Gastroesophageal sphincter (tissue), 4 donors: Measurements from ENCODE around the gene MAP2K6. TPM values are rescaled to one million over a fixed set of nuclear protein-coding genes. Genes with fewer than 3 reads are reported as not detected.

Experiments
- ATAC-seq: fragments of 150-250 bp; one replicate; pipeline ENCODE4 v1.9.1; 2016; ENCODE audit warnings: mild to moderate bottlenecking, moderate library complexity
- H3K27ac ChIP-seq, 4 donors: fragments of 200-600 bp; sonication (generic) in 3 of 4; 1 replicate in 3 of 4; 2 replicates in 1 of 4; pipeline ENCODE4 v1.5.1; 2016 to 2019
- H3K27me3 ChIP-seq: fragments of 200-600 bp; sonication (generic); one replicate; pipeline ENCODE4 v1.5.1; 2019
- H3K36me3 ChIP-seq, 2 donors: fragments of 200-600 bp; sonication (generic); one replicate each; pipeline ENCODE4 v1.5.1; 2019; ENCODE audit warnings: control low read depth in 1 of 2
- H3K4me1 ChIP-seq, 3 donors: fragments of 200-600 bp; sonication (generic); 1 replicate in 2 of 3; 2 replicates in 1 of 3; pipeline ENCODE4 v1.5.1; 2016 to 2019; ENCODE audit warnings: control low read depth in 2 of 3
- H3K4me3 ChIP-seq, 2 donors: fragments of 200-600 bp; sonication (generic); one replicate each; pipeline ENCODE4 v1.5.1; 2019; ENCODE audit warnings: mild to moderate bottlenecking in 1 of 2, moderate library complexity in 1 of 2
- H3K9me3 ChIP-seq, 3 donors: fragments of 200-600 bp; sonication (generic); one replicate each; pipeline ENCODE4 v1.5.1; 2017 to 2019; ENCODE audit warnings: control low read depth in 2 of 3
- CTCF ChIP-seq, 4 experiments: fragments of 200-600 bp in 2 of 4; fragments of 450-650 bp in 2 of 4; sonication (generic) in 1 of 4; IDR thresholded peaks; one replicate each; pipeline ENCODE4 v1.5.1; 2017 to 2019; ENCODE audit warnings: antibody characterized with exemption in 4 of 4, mild to moderate bottlenecking in 2 of 4, moderate library complexity in 2 of 4
- EP300 ChIP-seq: sonication (generic); formaldehyde crosslinking; IDR thresholded peaks from one replicate; pipeline ENCODE4 v1.6.1; 2017; ENCODE audit warnings: antibody characterized with exemption, mild to moderate bottlenecking
- POLR2A ChIP-seq, 2 donors: fragments of 450-650 bp; IDR thresholded peaks; one replicate each; pipeline ENCODE4 v1.6.1; 2017; ENCODE audit warnings: antibody characterized with exemption in 2 of 2, mild to moderate bottlenecking in 2 of 2, moderate library complexity in 1 of 2
- POLR2AphosphoS5 ChIP-seq: sonication (generic); formaldehyde crosslinking; IDR thresholded peaks from one replicate; pipeline ENCODE4 v1.6.1; 2017; ENCODE audit warnings: antibody characterized with exemption
- WGBS, 2 donors: methylation state at CpG; one replicate each; pipeline ENCODE4 v1.1.5; 2018; ENCODE audit warnings: low coverage in 1 of 2; 5-methylcytosine and 5-hydroxymethylcytosine counted together
- total RNA-seq, 4 donors: library from RNA; depleted of rRNA; stranded (reverse); fragments of >200 nt; gene quantifications; one replicate each; pipeline ENCODE4 v1.1.0, GENCODE V29; 2016

MAP2K6 gene
- total RNA-seq, 4 donors from 2014 or later = 0.69 to 8.7 (median 2.4) TPM

- Histone ChIP-seq H3K27me3 (no peaks in the 10 kb centered on the region), H3K27ac (no peak overlapping the region), H3K4me3 (no peak overlapping the region), H3K4me1 (peaks cover 0 to 15% (median 2%) of the 10 kb centered on the region in 3 donors), H3K36me3 (no peaks in the 10 kb centered on the region), H3K9me3 (peaks cover 0 to 18% (median 0%) of the 10 kb centered on the region in 3 donors)
- TF ChIP-seq POLR2A (IDR thresholded peaks at IDR 0.05) (no peak), EP300 (no peak)
- ATAC-seq = no peak
- 68 to 84% methylated on average over 4 of the region's 4 CpGs for WGBS, 2 donors
Observed at GRCh38 chr17:69438776-69439175, 24.3 kb downstream of the MAP2K6 start.

DNA sequence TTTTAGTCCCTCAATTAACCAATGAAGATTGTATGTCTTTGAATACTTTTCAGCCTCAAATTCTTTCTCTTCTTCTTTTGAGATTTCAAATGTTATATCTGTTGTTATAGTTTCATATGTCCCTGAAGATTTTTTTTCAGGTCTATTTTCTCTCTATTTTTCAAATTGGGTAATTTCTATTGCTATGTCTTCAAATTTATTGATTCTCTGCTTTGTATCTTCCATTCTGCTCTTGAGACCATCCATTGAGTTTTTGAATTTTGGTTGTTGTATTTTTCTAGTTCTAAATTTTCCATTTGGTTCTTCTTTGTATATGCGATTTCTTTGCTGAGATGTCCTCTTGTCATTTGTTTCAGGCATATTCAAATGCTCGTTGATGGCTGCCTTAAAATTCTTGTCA, 26.7 kb downstream of the MAP2K6 start:
- Histone ChIP-seq H3K4me3 (no peak overlapping the region), H3K9me3 (peaks cover 0 to 18% (median 0%) of the 10 kb centered on the region in 3 donors), H3K4me1 (no peaks in the 10 kb centered on the region), H3K36me3 (no peaks in the 10 kb centered on the region), H3K27ac (no peak overlapping the region), H3K27me3 (no peaks in the 10 kb centered on the region)
- no peak for ATAC-seq
- TF ChIP-seq POLR2AphosphoS5 (no peak), EP300 (no peak), CTCF (IDR thresholded peaks at IDR 0.05) (no peak), POLR2A (IDR thresholded peaks at IDR 0.05) (no peak)
- 96 to 100% methylated on average over 2 of the region's 2 CpGs for WGBS, 2 donors

DNA sequence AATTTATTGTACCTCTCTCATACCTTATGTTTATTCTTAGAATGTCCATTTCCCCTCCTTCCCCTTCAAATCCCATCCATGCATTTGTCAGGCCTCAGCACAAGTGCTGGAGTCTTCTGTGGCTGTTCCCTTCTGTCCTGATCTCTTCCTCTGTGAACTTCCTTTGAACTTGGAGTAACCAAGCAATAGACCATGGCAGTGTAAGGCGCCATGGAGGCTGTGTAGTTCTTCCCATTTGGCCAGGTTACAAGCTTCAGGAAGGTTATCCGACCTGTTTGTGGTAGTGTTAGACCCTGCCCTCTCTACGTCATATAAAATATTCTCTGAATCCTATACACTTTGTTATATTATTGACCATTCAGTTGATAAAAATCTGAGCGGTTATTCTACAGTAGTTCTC, 28.6 kb downstream of the MAP2K6 start:
- Histone ChIP-seq H3K36me3 (no peaks in the 10 kb centered on the region), H3K27ac (no peak overlapping the region), H3K4me3 (no peak overlapping the region), H3K4me1 (peaks cover 0 to 10% (median 3%) of the 10 kb centered on the region in 3 donors), H3K27me3 (no peaks in the 10 kb centered on the region), H3K9me3 (peaks cover 0 to 18% (median 0%) of the 10 kb centered on the region in 3 donors)
- TF ChIP-seq POLR2AphosphoS5 = no peak
- no peak for TF ChIP-seq CTCF (IDR thresholded peaks at IDR 0.05)
- TF ChIP-seq POLR2A (IDR thresholded peaks at IDR 0.05) = no peak
- no peak for TF ChIP-seq EP300
- WGBS, 2 donors = 86 to 92% methylated on average over 2 of the region's 4 CpGs
- ATAC-seq = no peak

DNA sequence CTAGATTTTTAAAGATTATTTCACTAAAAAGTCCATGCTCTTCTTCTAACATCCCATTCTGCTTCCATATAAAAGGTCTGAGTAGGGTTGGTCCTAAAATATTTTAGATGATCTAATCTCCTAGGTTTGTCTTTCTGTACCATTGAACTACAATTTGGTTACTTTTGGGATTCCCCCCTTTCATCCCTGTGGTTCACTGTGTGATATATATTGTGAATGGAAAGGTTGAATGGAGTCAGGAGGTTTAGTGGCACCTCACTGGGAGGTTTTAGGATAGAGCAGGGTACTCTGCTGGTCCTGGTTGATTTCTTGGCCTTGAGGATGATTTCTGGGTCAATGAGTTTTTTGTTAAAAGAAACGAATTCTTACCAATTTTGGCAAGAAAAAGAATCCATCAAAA, 29.5 kb downstream of the MAP2K6 start:
- no peaks in the 10 kb centered on the region for H3K27me3 ChIP-seq
- peaks cover 0 to 18% (median 0%) of the 10 kb centered on the region in 3 donors for H3K9me3 ChIP-seq
- TF ChIP-seq CTCF (IDR thresholded peaks at IDR 0.05) (no peak), EP300 (no peak), POLR2A (IDR thresholded peaks at IDR 0.05) (no peak), POLR2AphosphoS5 (no peak)
- H3K27ac ChIP-seq = no peak overlapping the region
- H3K4me1 ChIP-seq = peaks cover 0 to 18% (median 7%) of the 10 kb centered on the region in 3 donors
- ATAC-seq = no peak
- H3K36me3 ChIP-seq = no peaks in the 10 kb centered on the region
- no peak overlapping the region for H3K4me3 ChIP-seq
- 67 to 80% methylated on average over 1 of the region's 1 CpG for WGBS, 2 donors

- Histone ChIP-seq H3K4me3 (no peak overlapping the region), H3K4me1 (peaks cover 0 to 20% (median 7%) of the 10 kb centered on the region in 3 donors), H3K36me3 (no peaks in the 10 kb centered on the region), H3K27me3 (no peaks in the 10 kb centered on the region), H3K9me3 (peaks cover 0 to 13% (median 0%) of the 10 kb centered on the region in 3 donors), H3K27ac (no peak overlapping the region)
- ATAC-seq = no peak
- WGBS, 2 donors = 50% methylated on average over 2 of the region's 2 CpGs; no CpG with 5 or more reads in 1 of the 2 donors
- TF ChIP-seq CTCF (IDR thresholded peaks at IDR 0.05) (no peak), POLR2AphosphoS5 (no peak), EP300 (no peak), POLR2A (IDR thresholded peaks at IDR 0.05) (no peak)
Observed at GRCh38 chr17:69445132-69445531, 30.6 kb downstream of the MAP2K6 start.
